Stimulated activated effector memory CD8-positive, alpha-beta T cell treated with anti-CD3 and anti-CD28 coated beads, Interleukin-12 subunit alpha, Interleukin-12 subunit beta, amount 100 ng/mL, for 72 hours (primary cell): ENCODE results near the gene MET.

Source experiments
- ATAC-seq: fragments of 150-1000 bp; cut with Tn5 transposase; 2 replicates; pipeline ENCODE4 v1.10.0; 2021
- DNase-seq, 2 donors: peaks; one replicate each; pipeline ENCODE4 v3.0.0; 2021 to 2022; ENCODE audit warnings: low spot score in 2 of 2
- H3K27ac Mint-ChIP-seq: one replicate; pipeline ENCODE4 v1.8.0; 2022; ENCODE audit warnings: mild to moderate bottlenecking, mixed read lengths
- H3K36me3 Mint-ChIP-seq: one replicate; pipeline ENCODE4 v1.8.0; 2022; ENCODE audit warnings: mild to moderate bottlenecking, mixed read lengths
- H3K4me1 Mint-ChIP-seq: one replicate; pipeline ENCODE4 v1.8.0; 2022; ENCODE audit warnings: mixed read lengths
- H3K4me3 Mint-ChIP-seq: one replicate; pipeline ENCODE4 v1.8.0; 2022; ENCODE audit warnings: mild to moderate bottlenecking, mixed read lengths
- H3K9me3 Mint-ChIP-seq: one replicate; pipeline ENCODE4 v1.8.0; 2022; ENCODE audit warnings: mixed read lengths

Gene MET

DNA sequence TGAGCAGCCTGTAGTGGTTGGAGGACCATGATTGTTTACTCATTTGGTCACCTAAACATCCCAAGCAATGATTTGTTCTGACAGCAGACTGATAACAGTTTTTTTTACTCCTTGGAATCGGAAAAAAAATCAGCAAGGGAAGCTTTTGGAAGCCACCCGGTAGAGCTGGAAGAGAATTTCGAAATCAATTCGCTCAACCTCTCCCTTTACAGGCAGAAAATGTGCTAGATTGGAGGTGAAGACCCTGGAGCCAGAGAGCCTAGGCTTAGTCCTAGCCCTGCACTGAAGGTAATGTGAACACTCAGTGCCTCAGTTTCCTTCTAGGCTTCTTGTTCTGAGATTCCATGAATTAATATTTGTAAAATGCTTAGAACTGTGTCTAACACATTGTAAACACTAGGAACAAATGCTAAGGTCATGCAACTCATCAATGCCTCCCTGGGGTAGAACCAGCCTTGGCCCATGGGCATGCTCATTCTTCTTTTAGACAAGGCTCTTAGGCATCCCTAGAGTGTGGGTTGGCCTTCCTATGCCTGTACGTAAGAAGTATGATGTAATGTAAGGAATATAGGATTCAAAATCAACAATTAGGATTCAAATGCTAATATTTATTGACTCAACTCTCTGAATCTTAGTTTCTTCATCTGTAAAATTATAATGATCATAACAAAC lies 52.7 kb downstream of the MET start:
- DNase-seq, result no peak
- Mint-ChIP-seq H3K4me3 (no peak overlapping the region), H3K9me3 (no peaks in the 10 kb centered on the region), H3K36me3 (no peaks in the 10 kb centered on the region), H3K4me1 (no peaks in the 10 kb centered on the region), H3K27ac (no peak overlapping the region)
- no peak for ATAC-seq

DNA sequence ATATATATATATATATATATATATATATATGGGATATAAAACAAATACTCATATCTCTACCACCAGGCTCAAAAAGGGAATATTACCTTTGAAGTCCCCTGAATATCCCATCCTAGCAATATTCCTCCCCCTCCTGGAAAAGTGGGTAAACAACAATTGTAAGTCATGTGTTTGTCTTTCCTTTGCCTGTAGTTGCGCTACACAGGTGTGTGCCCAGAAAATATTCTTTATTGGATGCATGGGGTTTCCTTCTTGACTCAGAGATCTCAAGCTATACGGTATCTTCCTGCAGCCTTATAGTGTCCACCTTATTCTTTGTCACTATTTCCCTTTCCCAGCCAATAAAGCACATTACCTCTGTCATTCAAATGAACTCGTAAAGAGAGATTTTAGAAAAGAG lies 54.2 kb downstream of the MET start:
- H3K4me1 Mint-ChIP-seq, result no peaks in the 10 kb centered on the region
- no peak for DNase-seq
- H3K27ac Mint-ChIP-seq, result no peak overlapping the region
- H3K9me3 Mint-ChIP-seq, result no peaks in the 10 kb centered on the region
- no peak overlapping the region for H3K4me3 Mint-ChIP-seq
- no peak for ATAC-seq
- no peaks in the 10 kb centered on the region for H3K36me3 Mint-ChIP-seq

DNA sequence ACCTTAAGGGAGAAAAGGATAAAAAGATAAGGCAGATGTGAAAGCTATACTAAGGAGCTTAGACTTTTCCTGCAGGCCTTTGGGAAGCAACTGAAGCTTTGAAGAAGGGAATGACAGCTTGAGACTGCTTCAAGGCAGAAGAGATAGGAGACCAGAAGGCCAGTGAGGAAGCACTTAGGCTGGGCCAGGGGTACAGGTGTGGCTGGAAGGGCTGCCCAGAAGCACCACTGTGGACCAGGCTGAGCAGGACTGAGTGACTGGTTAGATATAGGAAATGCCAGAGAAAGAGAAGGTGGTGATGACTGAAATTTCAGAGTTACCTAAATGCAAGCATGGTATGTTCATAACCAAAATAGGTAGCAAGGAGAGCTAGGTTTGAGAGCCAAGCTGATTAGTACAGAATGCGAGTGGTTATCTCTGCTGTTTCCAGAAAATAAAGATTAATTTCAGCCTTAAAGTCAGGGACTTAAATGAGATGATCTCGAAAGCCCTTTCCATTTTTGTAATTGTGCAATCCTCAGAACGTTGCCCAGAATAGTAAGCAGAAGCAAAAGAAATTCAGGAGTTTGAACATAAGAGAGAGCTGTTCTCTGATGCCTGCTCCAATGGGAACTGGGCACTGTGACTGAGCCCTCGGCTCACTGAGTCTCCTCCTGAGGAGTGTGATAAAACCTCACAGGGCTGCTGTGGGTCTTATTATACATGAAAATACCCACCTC lies 54.9 kb downstream of the MET start:
- no peak for DNase-seq
- Mint-ChIP-seq H3K4me3 (no peak overlapping the region), H3K9me3 (no peaks in the 10 kb centered on the region)

DNA sequence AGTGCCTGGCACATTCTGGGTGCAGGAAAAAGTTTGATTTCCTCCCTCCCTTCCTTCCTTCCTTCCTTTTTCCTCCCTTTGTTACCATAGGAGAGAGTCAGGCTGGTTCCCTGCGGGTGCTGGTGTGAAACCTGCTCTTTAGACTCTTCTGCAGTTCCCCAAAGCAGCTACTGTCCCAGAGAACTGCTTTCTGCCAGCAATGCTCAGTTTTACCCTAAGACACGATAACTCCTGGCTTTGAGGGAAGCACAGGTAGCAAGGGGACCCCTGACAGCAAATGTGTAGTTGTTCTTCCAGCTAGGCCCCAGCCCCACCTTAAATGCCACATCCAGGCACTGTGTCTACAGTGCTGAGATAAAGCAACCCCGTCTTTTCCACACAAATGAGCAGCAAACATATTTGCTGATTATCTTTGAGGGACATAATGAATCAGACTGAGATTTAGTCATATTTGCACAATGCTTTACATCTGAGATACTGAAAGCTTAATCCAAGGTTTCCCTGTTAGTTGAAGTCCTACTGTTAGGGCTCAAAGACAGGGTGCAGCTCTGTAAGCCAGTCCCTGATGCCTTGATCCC lies 55.5 kb downstream of the MET start:
- DNase-seq (no peak), ATAC-seq (peak; percentile 11)
- Mint-ChIP-seq H3K4me3 (no peak overlapping the region), H3K27ac (no peak overlapping the region), H3K36me3 (no peaks in the 10 kb centered on the region), H3K4me1 (no peaks in the 10 kb centered on the region), H3K9me3 (no peaks in the 10 kb centered on the region)

More for the DNA sequence above, 54.9 kb downstream of the MET start:
- no peaks in the 10 kb centered on the region for H3K36me3 Mint-ChIP-seq
- peak; percentile 36 for ATAC-seq
- H3K4me1 Mint-ChIP-seq, result no peaks in the 10 kb centered on the region
- no peak overlapping the region for H3K27ac Mint-ChIP-seq

DNA sequence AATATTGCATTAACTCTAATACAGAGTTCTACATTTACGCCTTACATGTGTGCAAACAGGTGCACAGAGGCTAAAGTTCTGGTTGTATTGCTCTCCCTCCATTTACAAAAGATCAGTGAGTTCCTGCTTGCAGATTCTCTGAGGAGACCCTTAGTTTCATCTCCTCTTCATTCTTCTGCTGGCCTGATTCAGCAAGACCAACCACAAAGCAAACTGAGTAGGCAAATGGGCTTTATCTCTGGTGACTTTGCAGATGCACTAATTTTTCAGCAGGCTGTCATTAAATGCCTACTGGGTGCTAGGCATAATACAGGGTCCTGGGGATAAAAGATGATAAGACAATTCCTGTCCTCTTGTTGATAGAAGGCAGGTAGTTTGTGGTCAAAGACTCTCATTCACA lies 56.4 kb downstream of the MET start:
- H3K27ac Mint-ChIP-seq, result no peak overlapping the region
- DNase-seq, result no peak
- no peaks in the 10 kb centered on the region for H3K4me1 Mint-ChIP-seq
- no peaks in the 10 kb centered on the region for H3K36me3 Mint-ChIP-seq
- no peaks in the 10 kb centered on the region for H3K9me3 Mint-ChIP-seq
- ATAC-seq, result no peak
- H3K4me3 Mint-ChIP-seq, result no peak overlapping the region

DNA sequence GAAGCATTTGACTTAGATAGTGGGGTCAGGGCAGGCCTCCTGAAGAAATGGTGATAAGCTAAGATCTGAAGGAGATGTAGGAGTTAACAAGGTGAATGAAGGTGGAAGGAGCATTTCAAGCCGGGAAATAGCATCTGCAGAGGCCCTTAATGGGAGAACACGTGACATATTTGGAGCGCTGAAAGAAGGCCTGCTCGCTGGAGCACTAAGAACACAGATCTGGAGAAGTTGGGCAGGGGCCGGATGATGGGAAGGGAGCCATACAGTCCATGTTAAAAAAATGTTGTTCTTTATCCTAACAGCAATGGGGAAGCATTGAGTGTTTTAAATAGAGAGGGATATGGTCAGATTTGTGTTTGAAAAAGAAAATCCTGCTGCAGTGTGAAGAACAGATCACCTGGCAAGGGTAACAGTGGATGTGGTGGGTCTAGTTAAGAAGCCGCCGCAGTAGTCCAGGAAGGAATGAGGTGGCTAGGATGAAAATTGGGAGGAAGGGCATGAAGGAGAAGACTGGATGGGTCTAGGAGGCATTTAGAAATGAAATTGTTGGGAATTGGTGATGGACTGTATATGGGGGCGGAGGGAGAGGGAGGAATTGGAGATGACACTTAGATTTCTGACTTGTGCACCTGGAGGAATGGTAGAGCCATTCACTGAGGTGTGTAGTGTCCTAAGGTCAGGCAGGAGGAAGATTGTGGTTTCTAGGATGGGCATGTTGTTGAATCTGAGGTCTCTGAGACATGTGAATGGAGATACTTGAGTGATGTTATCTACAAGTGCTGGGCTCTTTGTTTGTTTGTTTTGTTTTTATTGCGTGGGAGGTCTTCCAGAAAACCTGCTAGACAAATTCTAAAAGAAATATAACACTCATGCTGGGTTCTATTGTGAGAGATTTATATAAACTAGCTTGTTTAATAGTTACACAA lies 58.4 kb downstream of the MET start:
- H3K4me1 Mint-ChIP-seq, result no peaks in the 10 kb centered on the region
- H3K4me3 Mint-ChIP-seq, result no peak overlapping the region
- no peaks in the 10 kb centered on the region for H3K36me3 Mint-ChIP-seq
- no peak for DNase-seq
- H3K9me3 Mint-ChIP-seq, result no peaks in the 10 kb centered on the region
- no peak overlapping the region for H3K27ac Mint-ChIP-seq
- no peak for ATAC-seq

DNA sequence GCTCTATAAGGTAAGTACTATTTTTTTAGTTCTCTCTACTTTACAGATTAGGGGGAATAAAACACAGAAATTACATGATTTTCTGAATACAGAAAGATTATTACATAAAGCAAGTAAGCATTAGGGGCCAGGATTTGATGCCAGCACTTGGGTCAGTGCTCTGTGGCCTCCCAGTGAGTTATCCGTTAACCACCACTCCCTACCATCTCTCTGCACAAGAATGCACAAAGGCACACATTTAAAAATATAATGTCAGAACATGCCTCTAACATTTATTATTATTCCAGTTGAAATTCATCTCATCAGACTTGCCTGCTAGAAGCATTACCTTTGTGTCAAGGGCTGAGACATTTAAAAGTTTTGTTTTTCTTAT lies 59.0 kb downstream of the MET start:
- DNase-seq (no peak), ATAC-seq (no peak)
- H3K27ac Mint-ChIP-seq, result no peak overlapping the region
- no peaks in the 10 kb centered on the region for H3K9me3 Mint-ChIP-seq
- H3K4me1 Mint-ChIP-seq, result no peaks in the 10 kb centered on the region
- H3K36me3 Mint-ChIP-seq, result no peaks in the 10 kb centered on the region
- no peak overlapping the region for H3K4me3 Mint-ChIP-seq

DNA sequence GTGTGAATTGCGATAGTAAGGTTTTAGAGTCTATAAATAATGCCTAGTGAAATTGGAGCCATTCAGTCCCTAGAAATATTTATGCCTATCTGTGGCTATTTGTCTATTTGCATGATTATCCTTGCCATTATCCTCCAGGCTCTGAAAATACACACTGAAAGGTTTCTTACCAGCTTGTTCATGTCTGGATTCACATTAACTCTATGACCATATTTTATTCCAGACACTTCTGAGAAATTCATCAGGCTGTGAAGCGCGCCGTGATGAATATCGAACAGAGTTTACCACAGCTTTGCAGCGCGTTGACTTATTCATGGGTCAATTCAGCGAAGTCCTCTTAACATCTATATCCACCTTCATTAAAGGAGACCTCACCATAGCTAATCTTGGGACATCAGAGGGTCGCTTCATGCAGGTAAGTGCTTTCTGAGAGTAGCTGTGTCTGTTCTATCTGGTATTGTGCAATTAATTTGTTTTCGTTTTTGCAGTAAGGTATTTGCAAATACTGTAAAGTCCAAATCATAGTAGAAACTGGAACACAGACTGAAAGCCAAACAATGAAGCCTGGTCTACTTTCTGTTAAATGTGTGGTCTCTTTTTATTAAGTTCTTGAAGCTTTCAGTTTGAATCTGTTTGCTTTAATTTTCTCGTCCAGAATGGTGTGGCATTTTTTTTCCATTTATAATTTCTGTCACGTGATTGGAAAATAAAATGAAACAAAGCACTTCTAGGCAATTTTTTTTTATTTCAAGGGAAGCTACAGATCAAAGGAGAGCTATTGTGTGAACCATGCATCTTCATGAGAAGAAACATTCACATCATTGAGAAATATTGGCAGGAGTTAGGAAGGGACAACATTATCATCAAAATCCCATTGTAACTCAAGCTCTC lies 59.7 kb downstream of the MET start:
- DNase-seq, result no peak
- H3K27ac Mint-ChIP-seq, result no peak overlapping the region
- no peak overlapping the region for H3K4me3 Mint-ChIP-seq
- no peaks in the 10 kb centered on the region for H3K9me3 Mint-ChIP-seq
- ATAC-seq, result no peak
- no peaks in the 10 kb centered on the region for H3K36me3 Mint-ChIP-seq
- no peaks in the 10 kb centered on the region for H3K4me1 Mint-ChIP-seq

DNA sequence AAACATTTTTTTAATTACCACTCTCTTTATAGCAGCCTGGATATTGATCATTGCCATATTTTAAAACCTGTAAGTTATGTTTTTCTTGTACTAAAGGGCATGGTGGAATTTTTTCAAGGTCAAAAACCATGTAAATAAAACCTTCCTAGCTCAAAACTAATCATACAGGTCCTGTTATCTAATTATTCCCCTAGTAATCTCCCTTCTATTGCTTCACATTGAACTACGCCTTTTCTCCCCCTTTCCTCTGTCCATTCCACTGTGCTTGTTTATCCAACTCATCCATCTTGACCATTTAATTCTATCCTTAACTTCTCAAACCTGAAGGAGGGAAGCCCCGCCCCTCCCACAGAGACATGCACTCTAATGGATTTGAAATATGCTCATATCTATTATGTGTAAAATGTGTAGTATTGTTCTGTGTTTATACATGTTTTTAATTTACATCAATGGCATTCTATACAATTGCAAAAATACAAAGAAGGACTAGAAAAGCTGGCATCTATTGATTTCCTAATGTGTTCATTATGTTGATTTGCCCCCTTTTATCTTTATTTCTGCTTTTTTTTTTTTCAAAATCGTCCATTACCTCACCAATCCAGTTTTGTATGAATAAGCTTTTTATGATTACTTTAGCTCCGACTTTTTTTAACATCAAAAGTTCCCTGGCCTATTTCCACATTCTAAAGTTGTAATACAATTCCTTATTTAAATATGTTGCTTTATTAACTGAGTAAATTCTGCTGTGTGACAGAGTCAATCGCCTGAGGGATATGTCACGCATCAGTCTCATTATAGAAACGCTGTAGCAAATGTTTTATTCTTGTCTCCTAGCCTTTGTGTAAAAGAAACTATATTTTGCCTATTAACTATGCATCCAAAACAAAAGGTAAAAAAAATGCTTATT lies 61.0 kb downstream of the MET start:
- Mint-ChIP-seq H3K4me3 (no peak overlapping the region), H3K9me3 (no peaks in the 10 kb centered on the region), H3K36me3 (no peaks in the 10 kb centered on the region), H3K27ac (no peak overlapping the region), H3K4me1 (no peaks in the 10 kb centered on the region)
- DNase-seq (no peak), ATAC-seq (no peak)

DNA sequence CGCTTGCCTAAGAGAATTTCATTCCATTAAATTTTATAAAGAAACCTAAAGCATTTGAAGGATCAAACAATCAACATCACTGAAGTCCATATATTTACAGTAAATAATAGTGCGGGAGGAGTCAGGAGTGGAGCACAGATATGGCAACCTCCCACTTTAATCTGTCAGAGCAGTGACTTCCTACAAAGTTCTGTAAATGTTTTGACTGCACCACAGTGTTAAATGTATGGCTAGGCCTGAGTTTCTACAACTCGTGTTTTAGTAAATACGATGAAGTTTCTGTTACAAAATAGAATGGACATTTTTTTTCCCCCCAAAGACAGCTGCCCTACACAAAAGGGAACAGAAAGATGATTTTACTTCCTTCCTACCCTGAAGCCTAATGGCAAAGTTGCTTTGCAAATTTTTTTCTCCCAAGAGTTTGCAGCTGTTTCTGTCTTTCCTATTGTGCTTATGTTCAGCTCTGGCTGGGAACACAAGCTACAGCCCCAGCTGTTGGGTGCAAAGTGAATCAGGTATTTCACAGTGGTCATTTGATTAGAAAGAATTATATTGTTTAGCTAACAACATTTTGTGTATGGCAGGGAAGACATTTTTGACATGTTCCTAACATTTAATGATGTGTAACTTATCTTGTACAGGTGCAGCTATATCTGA lies 62.1 kb downstream of the MET start:
- Mint-ChIP-seq H3K9me3 (no peaks in the 10 kb centered on the region), H3K27ac (no peak overlapping the region), H3K36me3 (no peaks in the 10 kb centered on the region), H3K4me3 (no peak overlapping the region), H3K4me1 (no peaks in the 10 kb centered on the region)
- no peak for DNase-seq
- ATAC-seq, result no peak

DNA sequence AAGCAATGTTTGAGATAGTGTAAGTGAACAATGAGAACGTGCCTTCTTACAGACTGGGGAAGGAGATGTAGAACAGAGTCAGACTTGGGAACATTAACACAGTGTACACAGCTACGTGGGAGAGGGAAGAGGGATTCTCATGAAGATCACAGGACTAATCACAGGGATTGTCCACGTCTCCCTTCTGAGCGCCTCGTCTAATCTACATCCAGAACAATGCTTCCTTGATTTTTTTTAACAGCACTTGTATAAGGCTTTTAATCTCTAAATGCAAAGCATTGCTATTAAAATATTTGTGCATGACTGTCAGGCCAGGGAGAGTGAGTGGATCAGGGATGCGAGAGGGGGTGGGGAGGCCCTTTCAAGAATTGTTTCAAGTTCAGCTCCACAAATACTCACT lies 62.7 kb downstream of the MET start:
- DNase-seq, result no peak
- no peaks in the 10 kb centered on the region for H3K4me1 Mint-ChIP-seq
- H3K27ac Mint-ChIP-seq, result no peak overlapping the region
- no peak overlapping the region for H3K4me3 Mint-ChIP-seq
- ATAC-seq, result no peak
- H3K36me3 Mint-ChIP-seq, result no peaks in the 10 kb centered on the region
- no peaks in the 10 kb centered on the region for H3K9me3 Mint-ChIP-seq

DNA sequence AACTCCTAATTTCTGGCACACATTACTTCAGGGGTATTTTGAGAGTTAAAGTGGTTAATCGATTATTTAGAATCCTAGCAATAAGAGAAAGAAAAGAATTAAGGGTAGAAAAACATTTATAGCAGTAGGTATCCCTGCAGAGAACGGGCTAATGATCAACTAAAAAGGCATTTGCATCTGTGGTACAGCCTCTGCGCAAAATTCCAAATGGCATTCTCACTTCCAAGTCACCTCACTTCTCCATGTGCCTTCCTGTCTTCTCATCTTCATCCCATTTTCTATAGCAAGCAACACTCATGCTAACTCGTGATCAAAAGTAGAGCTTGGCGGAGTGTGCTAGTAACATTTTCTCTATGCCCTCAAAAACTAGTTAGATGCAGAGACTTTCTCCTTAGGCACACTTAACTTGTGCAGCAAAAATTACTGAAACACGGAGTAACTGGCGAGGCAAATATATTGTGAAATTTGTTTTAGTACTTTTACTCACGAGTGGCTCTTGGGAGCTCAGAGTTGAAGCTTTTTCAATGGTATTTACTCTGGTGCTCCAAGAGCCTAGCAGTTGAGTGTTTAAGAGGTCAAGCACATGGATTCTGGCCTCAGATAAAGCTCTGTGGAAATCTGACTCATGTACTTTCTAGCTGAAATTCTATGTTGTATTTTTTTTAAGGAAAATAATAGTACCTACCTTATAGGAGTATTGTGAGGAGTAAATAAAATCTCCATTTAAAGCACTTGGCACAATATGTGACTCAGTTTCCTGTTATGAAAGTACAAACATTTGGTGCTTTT lies 65.1 kb downstream of the MET start:
- DNase-seq (no peak), ATAC-seq (no peak)
- Mint-ChIP-seq H3K9me3 (no peaks in the 10 kb centered on the region), H3K36me3 (no peaks in the 10 kb centered on the region), H3K4me1 (no peaks in the 10 kb centered on the region), H3K4me3 (no peak overlapping the region), H3K27ac (no peak overlapping the region)

DNA sequence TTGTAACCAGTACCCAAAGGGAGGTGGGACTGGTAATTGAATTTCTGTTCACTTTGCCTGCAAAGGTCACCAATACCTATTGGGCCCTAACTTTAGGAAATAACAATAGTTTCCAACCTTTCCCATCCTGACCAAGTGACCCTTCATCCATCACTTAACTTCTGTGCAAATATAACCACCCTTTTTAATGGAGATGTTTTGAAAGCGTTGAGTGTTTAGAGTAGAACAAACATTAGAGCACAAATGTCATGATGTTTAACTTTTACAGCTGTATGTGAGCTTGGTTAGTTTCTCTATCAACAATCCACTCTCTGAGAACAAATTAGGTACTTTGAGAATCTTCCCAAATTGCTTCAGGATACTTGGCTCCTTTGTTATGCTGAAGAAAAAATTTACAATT lies 66.4 kb downstream of the MET start:
- Mint-ChIP-seq H3K36me3 (no peaks in the 10 kb centered on the region), H3K27ac (no peak overlapping the region), H3K4me3 (no peak overlapping the region), H3K9me3 (no peaks in the 10 kb centered on the region), H3K4me1 (no peaks in the 10 kb centered on the region)
- ATAC-seq, result no peak
- DNase-seq, result no peak
